GM11168 (cell line): Measurements from ENCODE around the gene ERCC2.

Source experiments
- in situ Hi-C: fragments of 300-500 bp; cut with MboI; formaldehyde crosslinking; loops from one replicate; pipeline ENCODE4 v1.12.0; 2022; ENCODE audit warnings: low sequenced_read_pairs; ENCODE audit not compliant: unreplicated experiment

The ERCC2 gene

DNA sequence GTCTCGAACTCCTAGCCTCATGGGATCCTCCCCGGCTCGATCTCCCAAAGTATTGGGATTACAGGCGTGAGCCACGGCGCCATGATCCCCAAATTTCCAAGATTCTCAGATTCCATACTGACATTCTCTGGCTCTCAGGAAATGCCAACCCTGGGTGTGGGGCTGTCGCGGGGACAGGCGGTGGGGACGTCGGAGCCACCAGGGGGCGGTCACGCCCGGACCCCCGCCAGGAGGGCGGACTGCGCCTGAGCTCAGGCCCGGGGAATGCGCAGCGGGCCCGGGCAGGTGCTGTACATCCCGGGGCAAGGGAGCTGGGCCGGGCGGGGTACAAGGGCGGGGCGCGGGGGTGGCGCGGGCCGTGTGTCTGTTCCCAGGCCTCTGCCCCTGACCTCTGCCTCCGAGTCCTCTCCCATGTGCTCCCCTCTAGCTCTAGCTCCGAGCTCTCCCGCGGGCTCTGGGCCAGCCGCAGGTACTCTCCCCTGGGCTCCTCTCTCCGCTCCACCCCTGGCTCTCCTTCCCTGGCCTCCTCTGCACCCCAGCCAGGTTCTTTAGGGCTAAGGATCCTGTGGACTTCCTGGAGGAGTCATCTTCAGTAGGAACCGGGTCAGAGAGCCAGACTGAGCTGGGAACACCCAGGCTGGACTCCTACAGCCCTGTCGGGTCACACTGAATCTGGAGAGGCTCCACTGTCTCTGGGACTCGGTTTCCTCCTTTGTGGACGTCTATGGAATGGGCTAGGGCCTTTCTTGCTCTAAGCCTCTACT, 32.1 kb upstream of the ERCC2 start:
- in situ Hi-C loops = no loop called here

DNA sequence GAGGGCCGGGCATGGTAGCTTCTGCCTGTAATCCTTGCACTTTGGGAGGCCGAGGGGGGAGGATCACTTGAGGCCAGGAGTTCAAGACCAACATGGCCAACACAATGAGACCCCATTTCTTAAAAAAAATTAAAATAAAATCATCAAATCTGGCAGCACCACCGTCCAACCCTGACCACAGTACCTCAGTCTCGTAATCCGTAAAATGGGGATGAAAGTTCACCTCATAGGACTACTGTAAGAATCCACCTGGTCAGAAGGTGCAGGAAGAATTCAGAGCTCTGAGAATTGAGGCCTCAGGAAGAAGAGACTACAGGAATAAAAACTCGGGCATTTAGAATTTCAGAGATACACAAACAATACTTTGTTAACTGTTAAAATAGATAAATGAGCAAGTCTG, 31.4 kb upstream of the ERCC2 start:
- in situ Hi-C loops = no loop called here

DNA sequence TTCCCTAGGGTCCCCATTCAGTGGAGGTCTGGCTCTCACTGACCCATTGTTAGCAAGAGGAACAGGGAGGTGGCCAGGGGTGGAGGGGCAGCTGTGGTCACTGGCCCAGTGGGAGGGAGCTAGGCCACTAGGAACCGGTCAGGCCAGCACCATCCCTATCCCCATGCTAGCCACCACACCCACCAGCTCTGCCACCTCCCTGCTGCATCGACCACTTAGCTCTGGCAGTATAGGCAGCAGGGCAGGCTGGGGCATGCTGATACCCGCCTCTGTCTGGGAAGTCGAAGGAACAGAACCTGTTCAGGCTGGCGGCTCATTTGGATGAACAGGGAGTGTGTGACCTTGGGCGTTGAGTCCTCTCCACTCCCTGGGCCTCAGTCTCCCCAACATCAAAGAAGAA, 29.8 kb upstream of the ERCC2 start:
- in situ Hi-C loops = no loop called here

DNA sequence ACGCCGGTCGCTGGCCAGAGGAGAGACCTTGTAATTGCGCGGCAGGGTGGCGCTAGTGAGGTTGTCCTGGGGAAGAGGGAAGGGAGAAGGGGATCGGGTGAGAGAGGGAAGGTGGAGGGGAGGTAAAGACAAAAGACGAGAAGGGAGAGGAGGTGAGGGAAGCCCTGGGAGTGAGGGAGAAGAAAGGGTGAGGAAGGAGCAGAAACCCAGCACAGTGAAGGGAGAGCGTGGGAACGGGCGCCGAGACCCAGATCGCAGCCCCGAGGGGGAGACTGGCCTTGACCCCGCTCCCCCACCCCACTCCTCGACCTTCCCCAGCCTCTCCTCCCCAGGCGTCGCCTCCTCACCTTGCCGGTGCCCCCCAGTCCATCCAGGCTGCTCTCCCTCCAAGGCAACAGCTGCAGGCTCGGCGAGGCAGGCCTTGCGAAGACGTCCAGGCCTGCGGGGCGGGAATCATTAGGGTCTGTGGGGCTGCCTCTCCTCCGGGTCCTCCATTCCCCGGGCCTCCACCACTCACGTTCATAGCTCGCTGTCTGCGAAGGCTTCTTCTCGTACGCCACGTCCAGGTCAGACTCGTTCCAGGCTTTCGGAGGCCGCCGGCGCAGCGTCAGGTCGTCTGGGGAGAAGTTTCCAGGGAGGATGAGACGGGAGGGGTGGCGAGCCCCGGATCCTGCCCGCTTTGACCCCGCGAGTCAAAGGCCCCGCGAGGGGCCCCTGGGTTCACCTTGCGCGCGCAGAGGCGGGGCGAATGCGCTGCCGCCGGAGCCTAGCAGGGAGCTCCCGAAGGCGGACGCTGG, 25.6 kb upstream of the ERCC2 start:
- in situ Hi-C loops = no loop called here

DNA sequence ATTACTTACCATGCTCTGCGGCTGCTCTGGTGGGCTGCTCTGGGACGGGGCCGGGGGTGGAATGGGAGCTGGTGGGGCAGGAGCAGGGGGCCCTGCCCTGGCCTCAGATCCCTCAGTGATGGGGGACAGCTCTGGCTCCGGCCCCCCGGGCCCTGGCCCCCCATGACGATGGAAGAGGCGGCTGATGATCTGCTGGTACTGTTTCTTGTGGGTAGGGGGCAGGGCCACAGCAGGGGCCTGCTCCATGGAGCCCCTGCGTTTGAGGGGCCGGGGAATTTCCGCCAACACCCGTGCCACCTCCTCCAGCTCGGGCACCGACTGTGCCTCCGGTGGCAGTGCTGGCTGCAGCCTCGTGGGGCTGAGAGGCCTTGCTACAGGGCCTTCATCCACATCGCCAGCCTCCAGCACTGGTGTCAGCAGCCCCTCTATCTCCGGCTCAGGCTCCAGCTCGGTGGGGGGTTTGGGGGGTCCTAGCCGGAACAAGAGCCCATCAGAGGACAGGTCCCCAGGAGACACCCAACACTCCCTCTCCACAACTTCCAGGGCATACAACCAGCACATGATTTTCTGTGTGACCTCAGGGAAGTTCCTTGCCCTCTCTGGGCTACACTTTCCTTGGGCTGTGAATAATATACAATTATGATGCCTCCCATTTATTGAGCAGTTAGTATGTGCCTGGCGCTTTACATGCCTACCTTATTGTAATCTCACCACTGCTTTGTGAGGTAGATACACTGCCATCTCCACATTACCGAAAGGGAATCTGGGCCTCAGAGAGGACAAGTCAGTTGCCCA, 21.7 kb upstream of the ERCC2 start:
- in situ Hi-C loops = no loop called here

DNA sequence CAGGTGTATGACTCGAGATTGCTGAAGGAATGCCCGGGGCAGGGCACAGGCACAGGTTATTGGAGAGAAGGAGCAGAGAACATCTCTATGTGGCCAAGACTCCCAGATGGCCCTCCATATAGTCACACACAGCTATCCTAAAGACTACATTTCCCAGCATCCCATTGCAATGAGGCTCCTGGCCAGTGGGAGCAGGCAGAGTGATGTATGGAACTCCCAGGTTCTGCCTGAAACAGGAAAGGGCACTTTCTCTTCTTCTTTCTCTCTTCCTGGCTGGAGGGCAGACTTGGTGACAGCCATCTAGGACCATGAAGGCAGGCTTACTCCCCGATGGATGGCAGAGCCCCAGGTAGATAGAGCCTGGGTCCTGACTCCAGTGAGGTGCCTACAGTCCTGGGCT, 21.0 kb upstream of the ERCC2 start:
- in situ Hi-C loops = no loop called here

DNA sequence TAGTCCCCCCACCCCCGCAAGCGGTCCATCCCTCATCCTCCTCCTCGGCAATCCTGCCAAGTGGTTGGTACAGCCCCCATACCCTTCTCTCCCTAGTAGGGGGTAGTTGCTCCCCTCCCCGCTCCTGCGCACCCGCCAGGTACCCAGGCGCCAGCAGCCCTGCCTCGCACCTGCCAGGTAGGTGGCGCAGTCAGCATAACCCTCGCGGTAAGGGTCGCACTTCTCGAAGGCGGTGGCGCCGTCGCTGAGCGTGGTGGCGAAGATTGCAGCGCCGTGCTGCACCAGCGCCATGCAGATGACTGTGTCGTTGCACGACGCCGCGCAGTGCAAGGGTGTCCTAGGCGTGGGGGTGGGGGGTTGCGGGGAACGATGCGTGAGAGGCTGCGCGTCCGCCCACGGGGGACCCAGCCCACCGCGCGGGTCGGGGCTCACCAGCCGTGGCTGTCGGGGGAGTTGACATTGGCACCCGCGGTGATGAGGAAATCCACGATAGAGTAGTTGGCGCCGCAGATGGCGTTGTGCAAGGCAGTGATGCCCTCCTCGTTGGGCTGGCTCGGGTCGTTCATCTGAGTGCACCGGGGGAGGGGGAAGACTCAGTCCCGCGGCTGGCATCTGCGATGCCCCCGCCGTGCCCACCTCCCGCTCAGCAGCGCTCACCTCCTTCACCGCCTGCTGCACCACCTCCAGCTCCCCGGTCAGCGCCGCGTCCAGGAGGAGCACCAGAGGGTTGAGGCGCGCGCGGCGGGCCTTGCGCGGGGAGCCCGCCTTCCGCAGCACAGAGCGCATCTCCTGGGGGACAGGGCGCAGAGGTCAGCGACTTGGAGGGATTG, 15.2 kb upstream of the ERCC2 start:
- in situ Hi-C loops = no loop called here

DNA sequence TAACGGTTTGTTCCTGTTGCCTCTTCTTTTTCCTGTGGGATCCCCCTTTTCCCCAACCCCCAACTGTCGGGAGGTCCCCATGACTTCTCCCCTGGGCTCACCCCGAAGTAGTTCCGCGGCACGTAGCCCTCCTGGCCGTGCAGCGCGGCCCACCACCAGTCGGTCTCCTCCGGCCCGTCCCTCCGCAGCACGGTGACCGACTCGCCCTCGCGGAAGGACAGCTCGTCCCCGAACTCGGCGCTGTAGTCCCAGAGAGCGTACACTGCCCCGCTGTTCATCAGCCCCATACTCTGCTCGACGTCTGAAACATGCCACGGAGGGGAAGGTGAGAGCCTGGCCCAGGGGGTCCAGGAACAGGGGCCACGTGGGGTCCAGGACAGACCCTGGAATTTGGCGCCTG, 12.1 kb upstream of the ERCC2 start:
- in situ Hi-C loops = no loop called here

DNA sequence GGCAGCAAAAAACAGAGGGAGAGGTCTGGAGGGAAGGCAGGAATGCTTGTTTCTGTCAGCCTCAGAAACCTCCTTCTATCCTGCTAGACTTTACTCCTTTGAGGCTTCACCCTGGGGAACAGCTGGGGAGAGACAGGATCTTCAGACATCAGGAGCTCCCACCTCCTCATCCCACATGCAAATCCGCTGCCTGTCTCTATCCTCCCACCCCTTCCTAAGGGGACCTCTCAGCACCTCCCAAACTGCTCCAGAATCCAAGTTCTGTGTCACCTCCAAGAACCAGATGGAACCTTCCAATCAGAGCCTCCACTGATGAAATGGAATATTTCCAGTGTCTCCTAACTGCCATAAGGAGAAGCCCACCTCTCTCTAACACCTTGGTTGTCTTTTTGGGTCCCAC, 9.7 kb upstream of the ERCC2 start:
- in situ Hi-C loops = no loop called here

DNA sequence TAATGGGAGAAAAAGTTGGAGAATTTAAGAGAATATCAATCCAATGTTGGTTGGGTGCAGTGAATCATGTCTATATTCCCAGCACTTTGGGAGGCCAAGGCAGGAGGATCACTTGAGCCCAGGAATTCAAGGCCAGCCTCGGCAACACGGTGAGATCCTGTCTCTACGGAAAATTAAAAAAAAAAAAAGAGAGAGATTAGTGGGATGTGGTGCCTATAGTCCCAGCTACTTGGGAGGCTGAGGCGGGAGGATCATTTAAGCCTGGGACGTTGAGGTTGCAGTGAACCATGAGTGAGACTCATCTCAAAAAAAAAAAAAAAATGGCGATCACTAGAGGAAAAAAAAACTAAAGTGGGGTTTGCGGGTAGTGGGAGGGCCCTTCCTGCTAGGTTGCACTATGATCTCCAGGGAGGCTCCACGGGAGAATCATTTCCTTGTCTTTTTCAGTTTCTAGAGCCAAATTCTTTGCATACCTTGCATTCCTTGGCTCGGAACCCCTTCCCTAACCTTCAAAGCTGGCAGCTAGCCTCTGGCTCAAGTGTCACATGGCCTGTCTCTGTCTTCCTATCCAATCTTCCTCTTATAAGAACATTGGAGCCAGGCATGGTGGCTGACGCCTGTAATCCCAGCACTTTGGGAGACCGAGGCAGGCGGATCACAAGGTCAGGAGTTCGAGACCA, 5.8 kb upstream of the ERCC2 start:
- in situ Hi-C loops = no loop called here

DNA sequence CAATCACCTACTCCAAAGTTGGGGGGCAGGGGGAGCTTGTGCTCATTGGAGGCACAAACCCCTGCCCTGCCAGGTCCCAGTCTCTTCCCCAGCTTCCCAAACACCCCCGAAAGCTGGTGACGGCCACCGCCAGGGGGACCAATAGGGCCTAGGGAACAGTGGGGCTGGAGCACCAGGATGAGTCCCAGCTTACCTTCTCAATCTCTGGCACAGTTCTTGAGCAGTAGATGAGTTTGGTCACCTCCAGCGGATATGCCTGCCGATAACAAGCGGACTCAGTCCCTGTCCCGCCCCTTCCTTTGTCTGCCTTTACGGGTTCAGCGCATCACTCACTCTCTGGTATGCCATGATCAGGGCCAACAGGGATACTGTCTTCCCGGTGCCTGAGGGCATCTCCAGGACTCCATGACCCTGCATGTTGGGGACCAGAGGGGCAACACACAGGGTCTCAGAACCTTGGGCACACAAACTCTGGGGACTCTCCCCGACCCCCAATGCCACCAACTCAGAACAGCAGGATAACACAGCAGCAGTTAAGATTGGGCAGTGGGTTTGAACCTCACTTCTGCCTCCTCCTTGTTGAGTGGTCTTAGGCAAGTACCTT, 1.5 kb downstream of the ERCC2 start:
- in situ Hi-C loops = no loop called here

DNA sequence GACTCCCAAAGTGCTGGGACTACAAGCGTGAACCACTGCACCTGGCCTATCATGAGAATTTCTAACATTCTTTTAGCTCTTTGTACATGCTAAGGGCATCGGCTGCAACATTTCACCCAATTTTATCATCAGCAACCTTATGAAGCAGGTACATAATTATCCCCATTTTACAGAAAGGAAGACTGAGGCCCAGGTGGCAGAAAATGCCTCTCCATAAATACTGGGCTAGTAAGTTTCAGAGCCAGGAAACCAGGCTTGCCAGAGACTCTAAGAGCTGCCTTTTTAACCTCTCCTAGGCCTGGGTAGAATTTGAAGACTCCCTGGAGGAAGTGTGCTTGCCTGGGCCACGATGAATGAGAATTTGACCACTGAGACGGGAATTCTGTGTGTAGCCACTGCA, 2.2 kb downstream of the ERCC2 start:
- in situ Hi-C loops = no loop called here

DNA sequence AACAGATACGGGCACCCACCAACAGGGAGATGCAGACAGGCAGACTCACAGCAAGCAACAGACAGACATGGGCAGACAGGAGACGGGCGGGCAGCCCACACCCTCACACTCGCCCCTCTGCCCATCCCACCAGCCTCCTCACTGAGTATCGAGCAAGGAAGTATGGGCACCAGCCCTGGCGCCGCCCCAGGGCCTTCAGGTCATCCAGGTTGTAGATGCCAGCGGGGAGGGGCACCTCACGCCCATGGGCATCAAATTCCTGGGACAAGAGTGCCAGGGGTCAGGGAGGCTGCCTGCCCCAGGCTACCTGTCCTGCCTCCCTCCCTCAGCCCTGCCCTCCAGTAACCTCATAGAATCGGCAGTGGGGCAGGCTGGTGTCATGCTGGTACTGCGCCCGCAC, 5.7 kb downstream of the ERCC2 start:
- in situ Hi-C loops = no loop called here

DNA sequence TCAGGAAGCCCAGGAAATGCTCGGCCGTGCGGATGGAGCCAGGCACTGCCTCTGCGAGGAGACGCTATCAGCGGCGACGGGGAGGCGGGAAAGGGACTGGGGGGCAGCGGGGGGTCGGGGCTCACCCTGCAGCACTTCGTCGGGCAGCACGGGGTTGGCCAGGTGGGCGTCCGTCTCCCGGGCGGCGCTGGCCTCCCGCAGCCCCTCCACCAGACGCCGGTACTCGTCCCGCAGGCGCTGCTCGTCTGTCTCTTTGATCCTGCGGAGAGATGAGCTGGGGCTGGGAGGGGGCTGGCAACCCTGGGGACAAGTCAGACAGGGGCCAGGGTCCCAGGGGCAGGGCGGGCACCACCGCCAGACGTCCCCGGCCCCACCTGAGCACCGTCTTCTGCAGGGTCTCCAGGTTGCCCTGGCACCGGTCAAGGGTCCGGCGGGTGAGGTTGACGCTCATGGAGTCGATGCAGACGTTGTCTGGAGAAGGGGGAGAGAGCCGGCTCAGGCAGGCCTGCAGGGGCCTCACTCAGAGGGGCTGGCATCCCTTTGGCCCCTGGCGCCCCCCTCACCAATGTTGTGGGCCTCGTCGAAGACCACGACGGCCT, 6.4 kb downstream of the ERCC2 start:
- in situ Hi-C loops = no loop called here

DNA sequence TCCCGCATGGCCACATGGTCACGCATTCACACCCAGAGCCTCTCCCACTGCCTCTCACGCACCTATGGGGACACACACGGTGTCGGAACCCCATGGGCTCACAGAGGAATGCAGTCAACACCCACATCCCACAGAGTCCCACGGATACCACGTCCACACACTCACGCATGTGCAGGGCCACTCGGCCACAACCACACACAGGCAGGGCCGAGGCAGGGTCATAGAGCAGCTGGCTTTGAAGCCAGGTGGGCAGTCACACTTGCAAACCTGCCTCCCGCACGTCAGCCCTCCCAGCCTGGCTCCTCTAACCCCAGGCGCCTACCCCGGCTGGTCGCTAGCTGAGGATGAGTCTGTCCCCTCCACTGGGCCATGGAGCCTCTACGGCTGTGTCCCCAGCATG, 8.1 kb downstream of the ERCC2 start:
- in situ Hi-C loops = no loop called here

DNA sequence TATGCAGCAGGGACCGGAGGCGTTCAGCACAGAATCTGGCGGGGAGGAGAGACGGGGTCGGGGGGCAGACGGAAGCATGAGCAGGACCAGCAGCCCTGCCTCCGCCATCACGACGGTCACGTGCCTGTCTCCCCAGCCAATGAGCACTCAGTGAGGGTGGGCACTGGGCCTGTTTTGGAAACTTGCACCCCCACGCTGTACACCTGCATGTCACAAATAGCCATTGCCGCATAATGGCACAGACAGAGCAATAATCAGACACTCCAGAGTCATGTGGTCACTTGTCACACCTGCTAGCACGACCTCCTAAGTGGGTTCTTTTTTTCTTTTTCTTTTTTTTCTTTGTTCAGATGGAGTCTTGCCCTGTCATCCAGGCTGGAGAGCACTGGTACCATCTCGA, 8.8 kb downstream of the ERCC2 start:
- in situ Hi-C loops = no loop called here

DNA sequence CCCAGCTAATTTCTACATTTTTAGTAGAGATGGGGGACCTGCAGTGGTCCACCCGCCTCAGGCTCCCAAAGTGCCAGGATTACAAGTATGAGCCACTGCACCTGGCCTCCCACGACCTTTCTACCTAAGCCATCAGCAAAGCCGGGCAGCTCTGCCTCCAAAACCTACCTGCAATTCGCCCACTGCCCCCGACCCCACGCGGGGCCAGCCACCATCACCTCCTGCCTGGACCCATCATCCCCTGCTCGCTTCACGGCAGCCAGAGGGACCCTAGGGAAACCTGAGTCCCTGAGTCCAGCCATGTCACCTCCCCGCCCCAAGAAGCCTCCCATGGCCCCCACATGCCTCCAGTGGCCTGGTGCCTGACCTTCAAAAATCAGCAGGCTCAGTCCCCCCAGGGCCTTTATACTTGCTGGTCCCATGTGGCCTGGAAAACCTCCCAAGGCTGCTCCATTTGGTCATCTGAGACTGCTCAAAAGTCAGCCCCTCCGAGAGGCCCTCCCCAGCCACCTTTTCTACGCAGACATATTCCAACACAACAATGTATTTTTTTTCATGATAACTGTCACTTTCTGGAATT, 12.1 kb downstream of the ERCC2 start:
- in situ Hi-C loops = no loop called here

DNA sequence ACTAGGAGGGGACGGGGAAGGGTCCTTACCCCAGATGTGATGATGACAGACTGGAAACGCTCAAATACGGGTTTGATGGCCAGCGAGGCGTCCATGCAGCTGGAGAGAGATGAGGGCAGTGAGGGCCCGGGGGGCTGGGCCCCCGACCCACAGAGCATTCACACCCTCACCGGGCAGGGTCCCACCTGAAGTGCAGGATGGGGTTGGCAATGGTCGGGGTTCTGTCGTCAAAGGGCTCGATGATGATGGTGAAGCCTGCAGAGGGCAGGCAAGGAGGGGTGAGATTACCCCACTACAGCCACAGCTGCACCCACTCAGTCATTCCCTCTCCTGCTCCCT, 13.0 kb downstream of the ERCC2 start:
- in situ Hi-C loops = no loop called here
